ENCODE results near the gene ZNF576.
A peak's percentile ranks its signal among the peaks of the same experiment; 100 is the strongest.
"Not testable (repeated sequence)": the region's sequence is repeated elsewhere in the genome, so short reads cannot be mapped to it uniquely, and the experiment has no call there.

The ZNF576 gene, protein sequence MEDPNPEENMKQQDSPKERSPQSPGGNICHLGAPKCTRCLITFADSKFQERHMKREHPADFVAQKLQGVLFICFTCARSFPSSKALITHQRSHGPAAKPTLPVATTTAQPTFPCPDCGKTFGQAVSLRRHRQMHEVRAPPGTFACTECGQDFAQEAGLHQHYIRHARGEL

DNA sequence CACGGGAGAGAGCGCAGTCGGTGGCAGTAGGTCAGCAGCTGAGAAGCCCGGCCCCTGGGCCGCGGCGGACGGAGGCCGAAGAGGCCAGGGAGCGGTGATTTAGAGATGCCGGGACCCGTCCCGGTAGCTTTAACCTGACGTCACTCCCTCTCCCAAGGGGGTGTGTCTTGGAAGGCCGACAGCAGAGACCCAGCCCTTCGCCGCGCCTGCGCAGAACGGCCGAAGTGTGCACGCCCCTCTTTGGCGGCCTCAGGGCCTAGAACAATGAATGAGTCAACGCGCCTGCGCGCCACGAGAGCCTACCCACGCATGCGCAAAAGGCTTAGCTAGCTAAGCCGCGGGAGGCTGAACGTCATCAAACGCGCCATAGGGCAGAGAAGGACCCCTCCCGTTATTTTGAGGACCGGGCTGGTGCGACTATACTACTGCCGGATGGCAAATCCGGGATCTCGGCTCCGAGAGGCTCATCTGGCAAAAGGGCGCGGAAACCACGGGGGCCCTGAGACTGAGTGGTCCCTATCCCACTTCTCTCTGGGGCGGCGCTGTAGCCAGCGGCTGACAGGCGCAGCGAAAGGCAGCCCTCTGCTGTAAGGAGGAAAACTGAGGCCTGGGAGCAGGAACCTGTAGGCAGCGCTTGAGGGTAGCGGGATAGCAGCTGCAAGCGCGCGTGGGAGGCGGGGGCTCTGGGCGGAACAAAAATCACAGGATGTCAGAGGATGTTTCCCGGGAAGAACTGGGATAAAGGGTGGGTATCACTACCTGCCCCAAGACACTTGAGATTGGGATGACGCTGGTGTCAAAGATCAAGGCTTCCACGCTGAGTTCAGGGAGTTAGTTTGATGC lies at the start of gene ZNF576, which contains the start of gene IRGQ:
ZNF576 (plus strand) TSS at position 597 of the 843 bp plus-strand sequence. CDS start 514 bp downstream, outside the sequence.
IRGQ (minus strand) TSS at position 136 of the 843 bp plus-strand sequence. CDS start 796 bp downstream, outside the sequence.
- peak; percentile 99 for DNase-seq

DNA sequence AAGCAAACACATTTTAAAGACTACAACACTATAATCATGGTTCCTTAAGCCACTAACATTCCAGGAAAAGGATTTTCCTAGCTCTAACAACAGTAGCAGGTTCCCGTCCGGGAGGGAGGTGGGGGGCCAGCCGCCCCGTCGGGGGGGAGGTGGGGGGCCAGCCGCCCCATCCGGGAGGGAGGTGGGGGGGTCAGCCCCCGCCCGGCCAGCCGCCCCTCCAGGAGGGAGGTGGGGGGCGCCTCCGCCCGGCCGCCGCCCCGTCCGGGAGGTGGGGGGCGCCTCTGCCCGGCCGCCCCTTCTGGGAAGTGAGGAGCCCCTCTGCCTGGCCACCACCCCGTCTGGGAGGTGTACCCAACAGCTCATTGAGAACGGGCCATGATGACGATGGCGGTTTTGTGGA lies 48.5 kb upstream of the ZNF576 start:
- DNase-seq = not testable (repeated sequence)

DNA sequence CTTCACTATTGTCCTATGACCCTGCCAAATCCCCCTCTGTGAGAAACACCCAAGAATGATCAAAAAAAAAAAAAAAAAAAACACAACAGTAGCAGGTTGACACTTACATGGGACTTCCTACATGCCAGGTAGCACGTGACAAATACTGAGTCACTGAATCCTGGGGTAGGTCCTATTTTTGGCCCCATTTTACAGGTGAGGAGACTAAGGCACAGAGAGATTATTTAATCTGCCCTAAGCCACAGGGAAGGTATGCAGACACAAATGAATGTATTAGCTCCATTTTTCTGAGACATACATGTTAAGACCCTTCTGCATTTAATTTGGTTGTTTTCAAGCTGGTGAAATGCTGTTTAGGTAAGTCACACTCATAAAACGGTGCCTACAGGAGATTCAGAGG lies 47.7 kb upstream of the ZNF576 start:
- DNase-seq = no peak

GRCh38 chr19:43551399-43552197 lies 44.8 kb upstream of the ZNF576 start:
- DNase-seq = no peak

- no peak for DNase-seq
These were observed 44.3 kb upstream of the ZNF576 start for GRCh38 chr19:43552198-43552450.

DNA sequence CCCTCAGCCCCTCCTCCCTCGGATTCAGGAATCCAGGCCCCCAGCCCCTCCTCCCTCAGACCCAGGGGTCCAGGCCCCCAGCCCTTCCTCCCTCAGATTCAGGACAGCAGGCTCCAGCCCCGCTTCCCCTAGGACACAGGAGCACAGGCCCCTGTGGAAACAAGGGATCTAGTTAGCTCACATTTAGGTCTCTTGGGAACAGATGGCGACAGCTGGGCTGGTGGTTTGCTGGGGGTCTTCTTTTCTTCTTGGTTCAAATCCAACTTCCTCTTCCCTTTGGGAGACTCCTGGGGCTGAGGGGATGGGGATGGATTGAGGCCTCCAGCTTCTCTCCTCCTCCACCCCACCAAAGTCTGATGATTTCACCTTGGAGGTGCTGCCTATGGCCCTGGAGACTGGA lies 43.8 kb upstream of the ZNF576 start:
- no peak for DNase-seq

DNA sequence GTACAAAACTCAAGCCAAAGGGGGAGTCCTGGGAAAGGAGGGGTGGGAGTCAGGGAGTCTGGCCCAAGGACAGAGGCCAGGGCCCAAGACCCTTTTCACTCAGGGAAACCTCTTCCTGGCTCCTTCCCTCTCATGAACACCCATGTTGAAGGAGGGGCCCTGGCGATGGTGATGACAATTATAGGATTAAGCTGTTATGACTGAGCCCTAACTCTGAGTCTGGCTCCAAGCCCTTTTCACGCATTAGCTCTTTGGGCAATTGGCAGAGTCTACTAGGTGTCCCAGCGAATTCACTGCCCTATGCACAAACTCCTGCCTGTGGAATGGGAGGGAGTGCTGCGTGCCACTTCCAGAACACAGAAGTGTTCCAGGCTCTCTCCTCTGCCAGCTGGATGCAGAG lies 42.7 kb upstream of the ZNF576 start:
- no peak for DNase-seq

DNA sequence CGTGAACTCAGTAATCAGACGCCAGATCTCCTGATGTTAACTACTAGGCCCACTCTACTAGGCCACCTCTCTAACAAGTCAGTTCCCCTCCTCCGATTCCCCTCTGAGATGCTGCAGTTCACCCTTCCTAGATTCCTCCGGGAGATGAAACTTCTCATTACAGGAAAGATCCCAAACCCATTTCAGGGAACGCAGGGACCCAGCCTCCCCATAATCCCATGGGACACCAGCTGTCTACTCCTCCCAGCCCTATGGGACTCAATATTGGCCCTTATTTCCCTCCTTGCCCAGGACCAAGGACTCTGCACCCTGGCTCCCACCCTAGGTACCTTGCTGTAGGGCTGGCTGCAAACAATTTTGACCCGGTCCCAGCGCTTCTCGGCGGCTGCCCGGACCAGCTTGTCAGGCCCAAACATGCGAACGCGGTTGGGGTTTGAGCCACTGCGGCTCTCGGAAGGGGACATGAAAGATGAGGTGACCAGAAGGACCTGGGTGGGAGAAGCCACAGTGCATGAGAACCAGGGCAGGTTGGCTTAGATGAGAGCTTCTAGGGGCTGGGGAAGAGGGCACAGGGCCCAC lies 42.0 kb upstream of the ZNF576 start:
- no peak for DNase-seq

- peak; percentile 84 for DNase-seq
These were observed 41.1 kb upstream of the ZNF576 start for GRCh38 chr19:43555185-43555770.

- no peak for DNase-seq
These were observed 35.7 kb upstream of the ZNF576 start for GRCh38 chr19:43560687-43561086.

GRCh38 chr19:43561139-43561970 lies 35.0 kb upstream of the ZNF576 start:
- no peak for DNase-seq

DNA sequence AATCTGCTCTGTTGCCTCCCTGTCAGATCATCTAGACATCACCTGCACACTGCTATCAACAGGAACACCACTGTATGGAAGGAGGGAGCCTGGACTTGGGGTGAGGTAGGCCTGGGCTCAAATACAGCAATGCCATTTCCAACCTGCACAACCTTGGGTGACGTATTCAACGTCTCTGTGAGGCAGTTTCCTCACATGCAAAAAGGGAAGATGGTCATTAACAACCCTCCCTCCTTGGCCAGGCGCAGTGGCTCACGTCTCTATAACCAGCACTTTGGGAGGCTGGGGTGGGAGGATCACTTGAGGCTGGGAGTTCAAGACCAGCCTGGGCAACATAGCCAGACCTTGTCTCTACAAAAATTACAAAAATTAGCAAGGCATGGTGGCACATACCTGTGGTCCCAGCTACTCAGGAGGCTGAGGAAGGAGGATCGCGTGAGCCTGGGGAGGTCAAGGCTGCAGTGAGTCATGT lies 34.1 kb upstream of the ZNF576 start:
- DNase-seq = no peak

DNA sequence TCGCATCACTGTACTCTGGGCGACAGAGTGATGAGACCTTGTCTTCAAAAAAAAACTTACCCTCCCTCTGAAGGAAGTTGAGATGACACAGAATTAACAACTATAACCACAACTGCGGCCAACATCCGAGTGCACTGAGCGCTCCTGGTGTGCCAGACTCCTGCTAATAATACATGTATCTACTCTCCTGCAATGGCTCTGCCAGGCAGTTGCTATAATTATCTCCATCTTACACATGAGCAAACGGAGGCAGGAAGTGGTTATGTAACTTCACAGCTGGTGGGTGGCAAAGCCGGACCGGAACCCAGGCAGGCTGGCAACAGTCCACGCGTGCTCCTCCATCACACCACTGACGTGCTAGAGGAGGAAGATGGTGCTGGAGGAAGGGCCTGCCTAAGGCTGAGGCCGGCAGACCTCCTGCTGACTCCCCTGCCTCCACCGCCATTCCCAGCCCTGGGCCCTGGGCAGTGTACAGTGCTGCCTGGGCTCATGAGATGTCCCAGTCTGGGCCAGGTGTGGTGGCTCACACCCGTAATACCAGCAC lies 33.6 kb upstream of the ZNF576 start:
- peak; percentile 96 for DNase-seq

GRCh38 chr19:43563816-43564457 lies 32.5 kb upstream of the ZNF576 start:
- DNase-seq = no peak

GRCh38 chr19:43564800-43565199 lies 31.6 kb upstream of the ZNF576 start:
- no peak for DNase-seq

GRCh38 chr19:43569657-43570056 lies 26.7 kb upstream of the ZNF576 start:
- no peak for DNase-seq

DNA sequence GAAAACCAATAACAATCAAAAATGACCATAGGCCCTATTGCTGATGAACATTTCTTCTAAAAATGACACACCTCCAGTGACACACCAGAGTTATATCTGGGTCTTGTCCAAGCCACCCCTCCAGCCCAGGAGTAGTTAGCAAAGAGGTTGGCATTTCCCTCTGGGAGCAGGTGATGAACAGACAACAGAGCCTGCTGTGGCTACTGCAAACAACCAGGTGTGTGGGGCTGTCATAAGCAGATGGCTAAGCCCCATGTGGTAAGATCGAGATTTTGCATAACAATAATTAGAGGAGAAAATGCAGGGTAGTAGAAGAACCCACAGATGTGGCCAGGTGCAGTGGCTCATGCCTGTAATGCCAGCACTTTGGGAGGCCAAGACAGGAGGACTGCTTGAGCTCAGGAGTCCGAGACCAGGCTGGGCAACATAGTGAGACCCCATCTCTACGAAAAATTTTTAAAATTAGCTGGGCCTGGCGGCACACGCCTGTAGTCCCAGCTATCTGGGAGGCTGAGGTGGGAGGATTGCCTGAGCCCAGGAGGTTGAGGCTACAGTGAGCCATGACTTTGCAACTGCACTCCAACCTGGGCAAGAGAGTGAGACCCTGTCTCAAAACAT lies 26.1 kb upstream of the ZNF576 start:
- no peak for DNase-seq

- DNase-seq = no peak
These were observed 24.2 kb upstream of the ZNF576 start for GRCh38 chr19:43572171-43572588.

DNA sequence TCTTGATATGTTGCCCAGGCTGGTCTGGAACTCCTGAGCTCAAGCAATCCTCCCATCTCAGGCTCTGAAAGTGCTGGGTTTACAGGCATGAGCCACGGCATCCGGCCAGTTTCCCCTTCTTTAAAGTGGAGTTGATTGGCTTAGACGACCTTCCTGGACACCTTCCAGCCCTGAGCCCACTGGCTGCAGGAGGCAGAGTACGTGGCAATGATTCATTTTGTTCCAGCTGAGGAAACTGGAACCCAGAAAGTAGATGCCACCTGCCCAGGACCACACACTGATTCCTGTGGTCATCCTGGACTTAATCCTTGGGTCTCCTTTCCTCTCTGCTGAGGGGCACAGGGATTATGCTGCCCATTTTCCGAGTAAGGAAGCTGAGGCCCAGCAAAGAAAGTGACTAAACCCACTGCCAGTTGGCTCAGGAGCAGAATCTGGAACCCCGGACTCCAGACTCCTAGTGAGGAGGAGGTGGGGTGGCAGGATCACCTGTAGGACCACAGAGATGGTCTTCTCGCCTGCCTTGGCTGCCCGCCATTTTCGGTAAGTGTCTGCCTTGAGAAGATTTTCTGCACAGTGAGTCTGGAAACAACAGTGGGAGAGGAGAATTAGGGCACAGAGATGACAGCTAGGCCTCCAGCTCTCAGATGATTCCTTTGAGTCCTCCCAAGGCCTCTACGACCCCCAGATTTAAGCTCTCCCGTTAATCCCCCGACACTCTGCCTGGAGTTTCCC lies 21.8 kb upstream of the ZNF576 start:
- no peak for DNase-seq
